Upper lobe of left lung (tissue), 4 donors: Measurements from ENCODE around the gene PRDM2.

ENCODE experiments used
- EP300 ChIP-seq, 4 donors: sonication (generic); formaldehyde crosslinking; IDR thresholded peaks; one replicate each; pipeline ENCODE4 v1.5.1; 2017; ENCODE audit warnings: antibody characterized with exemption in 4 of 4, control low read depth in 2 of 4
- POLR2A ChIP-seq, 4 donors: fragments of 450-650 bp; IDR thresholded peaks; one replicate each; pipeline ENCODE4 v1.5.1; 2016 to 2017; ENCODE audit warnings: antibody characterized with exemption in 4 of 4, mild to moderate bottlenecking in 2 of 4
- POLR2AphosphoS5 ChIP-seq, 2 donors: sonication (generic); formaldehyde crosslinking; IDR thresholded peaks; one replicate each; pipeline ENCODE4 v1.5.1; 2017; ENCODE audit warnings: antibody characterized with exemption in 2 of 2
- TF ChIP-seq, protein P1 (sequence below), 6 experiments: fragments of 450-650 bp in 4 of 6; fragments of 200-600 bp in 2 of 6; sonication (generic) in 2 of 6; IDR thresholded peaks; one replicate each; pipeline ENCODE4 v1.5.1; 2016 to 2019; ENCODE audit warnings: antibody characterized with exemption in 6 of 6

DNA sequence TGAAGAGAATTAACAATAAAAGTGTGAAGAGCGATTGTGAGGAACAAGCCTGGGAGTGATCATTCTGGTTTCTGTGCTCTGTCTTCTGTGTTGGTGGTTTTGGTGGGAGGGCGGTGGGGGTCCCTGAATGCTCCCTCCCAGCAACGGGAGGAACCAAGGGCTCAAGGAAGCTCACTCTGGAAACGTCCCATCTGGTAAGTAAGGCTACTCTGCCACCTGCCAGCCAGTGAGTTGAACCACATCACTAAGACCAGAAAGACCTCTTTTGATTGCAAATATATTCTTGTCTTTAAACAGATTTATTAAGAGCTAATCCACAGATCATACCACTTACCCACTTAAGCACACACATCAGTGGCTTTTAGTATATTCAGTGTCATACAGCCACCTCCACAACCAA is 125.0 kb downstream of the PRDM2 start:
- TF ChIP-seq, protein P1, sequence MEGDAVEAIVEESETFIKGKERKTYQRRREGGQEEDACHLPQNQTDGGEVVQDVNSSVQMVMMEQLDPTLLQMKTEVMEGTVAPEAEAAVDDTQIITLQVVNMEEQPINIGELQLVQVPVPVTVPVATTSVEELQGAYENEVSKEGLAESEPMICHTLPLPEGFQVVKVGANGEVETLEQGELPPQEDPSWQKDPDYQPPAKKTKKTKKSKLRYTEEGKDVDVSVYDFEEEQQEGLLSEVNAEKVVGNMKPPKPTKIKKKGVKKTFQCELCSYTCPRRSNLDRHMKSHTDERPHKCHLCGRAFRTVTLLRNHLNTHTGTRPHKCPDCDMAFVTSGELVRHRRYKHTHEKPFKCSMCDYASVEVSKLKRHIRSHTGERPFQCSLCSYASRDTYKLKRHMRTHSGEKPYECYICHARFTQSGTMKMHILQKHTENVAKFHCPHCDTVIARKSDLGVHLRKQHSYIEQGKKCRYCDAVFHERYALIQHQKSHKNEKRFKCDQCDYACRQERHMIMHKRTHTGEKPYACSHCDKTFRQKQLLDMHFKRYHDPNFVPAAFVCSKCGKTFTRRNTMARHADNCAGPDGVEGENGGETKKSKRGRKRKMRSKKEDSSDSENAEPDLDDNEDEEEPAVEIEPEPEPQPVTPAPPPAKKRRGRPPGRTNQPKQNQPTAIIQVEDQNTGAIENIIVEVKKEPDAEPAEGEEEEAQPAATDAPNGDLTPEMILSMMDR (IDR thresholded peaks at IDR 0.05): no peak
- no peak for TF ChIP-seq POLR2A (IDR thresholded peaks at IDR 0.05)
- TF ChIP-seq POLR2AphosphoS5 (IDR thresholded peaks at IDR 0.05): no peak
- no peak for TF ChIP-seq EP300 (IDR thresholded peaks at IDR 0.05)
